DMS79 treated with DMSO at 0.1 percent for 48 hours (cell line): ENCODE data around the gene ADGRG7.

Source experiments
- DNase-seq: peaks from one replicate; lab custom pipeline; 2025; lab: John Stamatoyannopoulos, UW

The ADGRG7 gene

GRCh38 chr3:100600181-100601042 is 9.0 kb upstream of the ADGRG7 start:
- DNase-seq: peak; percentile 16

GRCh38 chr3:100602506-100603444 is 6.6 kb upstream of the ADGRG7 start:
- no peak for DNase-seq

- no peak for DNase-seq
Observed at GRCh38 chr3:100603469-100603868, 5.9 kb upstream of the ADGRG7 start.

GRCh38 chr3:100605358-100605757 is 4.0 kb upstream of the ADGRG7 start:
- DNase-seq: no peak

- DNase-seq: no peak
Observed at GRCh38 chr3:100606894-100607512, 2.4 kb upstream of the ADGRG7 start.

GRCh38 chr3:100609963-100610362 is 562 bp downstream of the ADGRG7 start:
- no peak for DNase-seq

GRCh38 chr3:100611221-100611620 is 1.8 kb downstream of the ADGRG7 start:
- no peak for DNase-seq

- no peak for DNase-seq
Observed at GRCh38 chr3:100613721-100614390, 4.5 kb downstream of the ADGRG7 start.

- DNase-seq: no peak
Observed at GRCh38 chr3:100614941-100615340, 5.5 kb downstream of the ADGRG7 start.

GRCh38 chr3:100615684-100616083 is 6.3 kb downstream of the ADGRG7 start:
- DNase-seq: no peak

GRCh38 chr3:100621251-100621650 is 11.8 kb downstream of the ADGRG7 start:
- DNase-seq: no peak

- no peak for DNase-seq
Observed at GRCh38 chr3:100627491-100627890, 18.1 kb downstream of the ADGRG7 start.

GRCh38 chr3:100629421-100630127 is 20.2 kb downstream of the ADGRG7 start:
- DNase-seq: no peak

GRCh38 chr3:100630664-100631063 is 21.3 kb downstream of the ADGRG7 start:
- no peak for DNase-seq

- DNase-seq: no peak
Observed at GRCh38 chr3:100631236-100631635, 21.8 kb downstream of the ADGRG7 start.

GRCh38 chr3:100634493-100635272 is 25.3 kb downstream of the ADGRG7 start:
- no peak for DNase-seq

- no peak for DNase-seq
Observed at GRCh38 chr3:100635273-100635701, 25.9 kb downstream of the ADGRG7 start.

- DNase-seq: no peak
Observed at GRCh38 chr3:100637197-100637631, 27.8 kb downstream of the ADGRG7 start.

GRCh38 chr3:100640633-100641032 is 31.2 kb downstream of the ADGRG7 start:
- no peak for DNase-seq

- no peak for DNase-seq
Observed at GRCh38 chr3:100641471-100642032, 32.2 kb downstream of the ADGRG7 start.
